GM12873 (cell line): ENCODE data around the gene KCTD6.
A peak's percentile ranks its signal among the peaks of the same experiment; 100 is the strongest.

Experiments
- TF ChIP-seq, protein P1 (sequence below): IDR thresholded peaks from 2 replicates; pipeline ENCODE4 v1.5.1; 2012; ENCODE audit warnings: low read depth, mild to moderate bottlenecking, moderate library complexity, low read length, control low read depth; ENCODE audit not compliant: insufficient read depth; ENCODE audit errors: missing control alignments

Gene KCTD6

DNA sequence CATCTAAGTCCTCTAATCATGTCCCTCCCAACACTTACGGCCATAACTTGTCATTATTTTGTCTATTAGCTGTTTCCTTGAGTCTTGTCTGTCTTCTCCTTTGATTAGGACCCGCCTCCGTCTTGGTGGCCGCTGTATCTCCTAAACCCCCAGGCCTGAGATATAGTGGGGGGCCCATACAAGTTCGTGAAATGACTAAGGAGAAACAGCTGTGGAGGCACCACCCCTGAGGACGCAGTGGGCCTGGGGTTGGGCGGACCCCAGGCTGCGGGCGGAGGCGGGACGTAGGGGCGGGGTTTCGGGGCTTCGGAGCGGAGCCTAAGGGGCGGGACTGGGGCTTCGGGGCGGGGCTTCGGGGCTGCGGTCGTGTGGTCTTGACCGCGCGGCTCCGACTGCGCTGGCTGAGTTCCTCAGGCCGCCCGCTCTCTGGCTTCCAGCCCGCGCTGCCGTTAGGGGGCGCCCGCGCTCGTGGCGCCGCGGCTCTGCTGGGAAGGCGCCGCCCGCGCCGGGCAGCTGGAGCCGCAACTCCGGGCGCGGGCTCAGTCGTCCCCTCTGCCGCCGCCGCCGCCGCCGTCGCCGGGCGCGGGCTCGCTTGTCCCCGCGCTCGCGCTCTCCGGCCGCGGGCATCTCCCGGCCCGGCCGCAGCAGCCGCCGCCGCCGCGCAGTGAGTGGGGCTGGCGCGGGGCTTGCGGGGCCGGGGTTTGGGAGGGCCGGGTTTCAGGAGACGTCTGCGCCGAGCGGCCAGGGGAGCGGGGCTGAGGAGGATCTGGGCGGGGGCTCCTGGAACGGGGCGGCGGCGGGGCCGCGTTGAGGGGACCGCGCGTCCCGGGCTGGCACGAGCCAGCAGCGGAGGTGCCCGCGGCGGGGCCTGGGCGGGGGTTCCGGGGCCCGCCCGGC lies at the start of gene KCTD6:
TSS of gene KCTD6 (plus strand) at position 591 of the 897 bp plus-strand sequence. CDS start 6,660 bp downstream, outside the sequence.
- TF ChIP-seq, protein P1, sequence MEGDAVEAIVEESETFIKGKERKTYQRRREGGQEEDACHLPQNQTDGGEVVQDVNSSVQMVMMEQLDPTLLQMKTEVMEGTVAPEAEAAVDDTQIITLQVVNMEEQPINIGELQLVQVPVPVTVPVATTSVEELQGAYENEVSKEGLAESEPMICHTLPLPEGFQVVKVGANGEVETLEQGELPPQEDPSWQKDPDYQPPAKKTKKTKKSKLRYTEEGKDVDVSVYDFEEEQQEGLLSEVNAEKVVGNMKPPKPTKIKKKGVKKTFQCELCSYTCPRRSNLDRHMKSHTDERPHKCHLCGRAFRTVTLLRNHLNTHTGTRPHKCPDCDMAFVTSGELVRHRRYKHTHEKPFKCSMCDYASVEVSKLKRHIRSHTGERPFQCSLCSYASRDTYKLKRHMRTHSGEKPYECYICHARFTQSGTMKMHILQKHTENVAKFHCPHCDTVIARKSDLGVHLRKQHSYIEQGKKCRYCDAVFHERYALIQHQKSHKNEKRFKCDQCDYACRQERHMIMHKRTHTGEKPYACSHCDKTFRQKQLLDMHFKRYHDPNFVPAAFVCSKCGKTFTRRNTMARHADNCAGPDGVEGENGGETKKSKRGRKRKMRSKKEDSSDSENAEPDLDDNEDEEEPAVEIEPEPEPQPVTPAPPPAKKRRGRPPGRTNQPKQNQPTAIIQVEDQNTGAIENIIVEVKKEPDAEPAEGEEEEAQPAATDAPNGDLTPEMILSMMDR: peak; percentile 70

DNA sequence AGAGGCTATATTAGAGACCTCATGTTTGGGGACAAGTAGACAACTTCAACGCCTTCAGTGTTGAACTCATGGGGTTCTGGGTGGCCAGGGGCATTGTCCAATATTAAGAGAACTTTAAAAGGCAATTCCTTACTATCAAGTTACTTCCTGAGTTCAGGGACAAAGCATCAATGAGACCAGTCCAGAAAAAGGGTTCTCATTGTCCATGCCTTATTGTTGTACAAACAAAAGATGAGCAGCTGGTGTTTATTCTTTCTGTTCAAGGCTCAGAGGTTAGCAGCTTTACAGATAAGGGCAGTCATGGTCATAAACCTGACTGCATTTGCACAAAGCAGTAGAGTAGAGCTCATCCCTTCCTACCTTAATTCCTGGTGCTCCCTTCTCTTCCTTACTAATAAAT lies 39.7 kb upstream of the KCTD6 start:
- TF ChIP-seq, protein P1: no peak

- TF ChIP-seq, protein P1: no peak
Measured at GRCh38 chr3:58459160-58459559, 32.7 kb upstream of the KCTD6 start.

DNA sequence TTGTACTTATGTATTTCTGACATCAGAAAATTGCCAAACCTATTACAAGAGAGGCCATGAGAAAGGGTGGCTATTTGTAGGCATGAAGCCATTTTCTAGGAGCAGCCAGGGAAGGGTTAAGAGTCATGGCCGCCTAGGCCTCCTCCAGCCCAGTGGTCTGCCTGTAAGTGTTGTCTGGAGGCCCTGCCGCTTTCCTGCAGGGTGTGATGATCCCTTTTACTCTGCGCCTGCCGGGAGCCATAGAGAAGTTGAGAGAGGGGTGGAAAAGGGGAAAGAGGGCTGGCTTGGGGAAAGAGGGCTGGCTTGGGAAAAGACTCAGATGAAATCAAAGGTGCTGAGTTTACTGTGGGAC lies 29.1 kb upstream of the KCTD6 start:
- TF ChIP-seq, protein P1: no peak

DNA sequence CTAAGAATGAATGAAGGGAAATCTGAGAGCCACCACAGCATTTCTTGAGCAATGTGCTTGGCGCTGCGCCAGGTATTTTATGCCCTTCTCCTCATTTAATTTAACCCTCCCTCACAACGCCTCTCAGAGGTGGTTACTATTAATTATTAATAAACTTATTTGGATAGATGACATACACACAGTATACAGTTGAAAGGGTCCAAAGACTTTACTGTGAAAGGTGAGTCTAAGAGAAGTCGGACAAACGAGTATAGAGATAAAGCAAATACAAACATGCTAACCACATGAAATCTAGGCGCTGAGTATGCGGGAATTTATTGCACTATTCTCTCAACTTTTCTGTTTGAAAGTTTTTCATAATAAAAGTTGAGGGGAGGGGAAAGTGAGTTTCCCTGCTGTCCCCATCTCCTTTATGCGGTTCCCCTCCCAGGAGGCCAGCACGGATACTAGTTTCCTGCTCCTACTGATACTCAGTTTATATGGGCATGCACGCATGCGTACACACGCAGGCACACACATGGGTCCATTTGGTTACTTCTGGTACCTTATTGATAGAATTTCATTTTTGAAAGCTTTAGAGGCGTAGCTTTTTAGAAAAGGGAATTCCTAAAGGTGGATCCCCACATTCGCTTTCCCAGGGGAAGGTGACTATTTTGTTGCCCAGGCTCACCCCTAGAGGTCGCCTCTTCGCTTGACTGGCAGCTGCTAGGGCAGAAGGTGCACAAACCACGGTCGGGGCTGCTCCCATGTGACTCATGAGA lies 28.5 kb upstream of the KCTD6 start:
- TF ChIP-seq, protein P1: peak; percentile 95

GRCh38 chr3:58463942-58464271 lies 28.0 kb upstream of the KCTD6 start:
- TF ChIP-seq, protein P1: no peak

- TF ChIP-seq, protein P1: no peak
Measured at GRCh38 chr3:58464866-58465265, 27.0 kb upstream of the KCTD6 start.
